ENCODE results near the gene FOSL2. TPM values are rescaled to one million over a fixed set of nuclear protein-coding genes. Genes with fewer than 3 reads are reported as not detected.

Gene FOSL2

DNA sequence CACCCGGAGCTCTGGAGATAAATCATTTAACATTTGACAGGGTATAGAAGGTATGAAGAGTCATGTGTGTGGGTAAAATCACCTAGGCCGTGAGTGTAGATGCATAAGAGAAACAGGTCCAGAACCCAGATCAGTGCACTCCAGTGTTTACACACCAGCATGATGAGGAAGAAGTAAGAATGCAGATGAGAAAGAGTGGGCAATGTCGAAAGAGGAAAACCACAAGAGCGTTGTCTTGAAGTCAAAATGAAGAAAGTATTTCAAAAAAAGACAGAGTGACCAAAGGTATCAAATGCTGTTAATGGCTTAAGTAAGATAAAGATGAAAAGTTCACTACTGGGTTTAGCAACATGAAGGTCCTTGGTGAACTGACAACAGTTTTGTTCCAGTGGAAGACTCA lies 71.2 kb downstream of the FOSL2 start:
- no peak overlapping the region for H3K56ac ChIP-seq (ENCODE audit: low read length)
- no peak overlapping the region for H3K27ac ChIP-seq (ENCODE audit: low read depth, low read length)
- H3K79me2 ChIP-seq (ENCODE audit: control insufficient read depth, insufficient read depth, low read length): no peaks in the 10 kb centered on the region
- H3K4me3 ChIP-seq (ENCODE audit: low read length): no peak overlapping the region
- H3K4ac ChIP-seq (ENCODE audit: low read depth, low read length): no peak overlapping the region
- no peak overlapping the region for H3K9ac ChIP-seq (ENCODE audit: low read length)
- no peak for DNase-seq
- H3K36me3 ChIP-seq (ENCODE audit: control insufficient read depth, insufficient read depth, low read length): no peaks in the 10 kb centered on the region
- H3K27me3 ChIP-seq (ENCODE audit: insufficient read depth, low read length, poor library complexity): no peaks in the 10 kb centered on the region
- no peaks in the 10 kb centered on the region for H3K79me1 ChIP-seq (ENCODE audit: low read length)
- no peak overlapping the region for H3K18ac ChIP-seq (ENCODE audit: low read length)
- no peak overlapping the region for H2AK5ac ChIP-seq (ENCODE audit: low read length)
- H3K4me1 ChIP-seq (ENCODE audit: control insufficient read depth, low read depth, low read length): no peaks in the 10 kb centered on the region
- no peak overlapping the region for H3K23ac ChIP-seq (ENCODE audit: low read length)
- no peak overlapping the region for H3K4me2 ChIP-seq (ENCODE audit: low read length)
- H4K8ac ChIP-seq (ENCODE audit: low read depth, low read length): no peak overlapping the region
- no peak overlapping the region for H2BK15ac ChIP-seq (replicated peaks; ENCODE audit: low read depth)
- H2BK5ac ChIP-seq (ENCODE audit: low read length): no peak overlapping the region
- H2BK120ac ChIP-seq (ENCODE audit: low read depth, low read length): no peak overlapping the region
- WGBS (ENCODE audit: extremely low coverage, insufficient coverage, low lambda C conversion rate): no CpG with 5 or more reads among the region's 4 CpGs
- no peak overlapping the region for H4K5ac ChIP-seq (ENCODE audit: low read length)

DNA sequence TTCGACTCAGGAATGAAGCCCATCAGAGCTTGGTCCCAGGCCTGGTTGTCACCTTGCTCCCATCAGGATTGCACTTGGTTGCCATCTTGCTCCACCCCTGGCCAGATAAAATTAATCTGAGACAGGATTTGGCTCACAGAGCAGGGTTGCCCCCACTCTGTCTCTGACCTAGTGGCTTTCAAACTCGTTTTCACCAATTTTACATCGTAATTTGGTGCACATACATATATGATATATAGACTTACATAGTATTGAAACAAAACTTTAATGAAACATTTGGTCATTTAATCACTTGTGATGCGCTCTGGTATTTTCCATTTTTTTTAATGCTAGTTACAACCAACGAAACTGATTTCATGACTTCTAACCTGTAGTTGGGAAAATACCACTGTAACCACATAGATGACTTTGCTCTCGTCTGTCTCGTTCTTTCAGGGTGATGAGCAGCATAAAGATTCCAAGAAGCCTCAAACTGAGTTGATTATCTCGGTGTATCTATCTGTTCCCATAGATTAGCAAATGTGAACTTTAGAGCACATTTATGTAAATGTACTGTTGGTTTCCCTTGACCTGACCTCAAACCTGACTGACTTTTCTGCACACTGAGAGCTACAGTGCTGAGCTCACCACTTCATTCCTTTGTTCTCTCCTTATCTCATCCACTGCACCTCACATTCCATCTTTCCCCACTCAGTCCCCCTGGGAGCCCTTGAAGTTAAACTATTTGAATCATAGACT lies 72.7 kb downstream of the FOSL2 start:
- Histone ChIP-seq H2BK120ac (ENCODE audit: low read depth, low read length) (no peak overlapping the region), H4K5ac (ENCODE audit: low read length) (no peak overlapping the region), H3K23ac (ENCODE audit: low read length) (no peak overlapping the region), H2AK5ac (ENCODE audit: low read length) (no peak overlapping the region), H3K4ac (ENCODE audit: low read depth, low read length) (no peak overlapping the region), H3K27ac (ENCODE audit: low read depth, low read length) (no peak overlapping the region), H3K4me3 (ENCODE audit: low read length) (no peak overlapping the region), H3K9ac (ENCODE audit: low read length) (no peak overlapping the region), H3K36me3 (ENCODE audit: control insufficient read depth, insufficient read depth, low read length) (no peaks in the 10 kb centered on the region), H3K18ac (ENCODE audit: low read length) (no peak overlapping the region), H3K79me2 (ENCODE audit: control insufficient read depth, insufficient read depth, low read length) (no peaks in the 10 kb centered on the region), H3K4me2 (ENCODE audit: low read length) (no peak overlapping the region), H2BK5ac (ENCODE audit: low read length) (no peak overlapping the region), H2BK15ac (replicated peaks; ENCODE audit: low read depth) (no peak overlapping the region), H4K8ac (ENCODE audit: low read depth, low read length) (no peak overlapping the region), H3K56ac (ENCODE audit: low read length) (no peak overlapping the region), H3K4me1 (ENCODE audit: control insufficient read depth, low read depth, low read length) (no peaks in the 10 kb centered on the region), H3K27me3 (ENCODE audit: insufficient read depth, low read length, poor library complexity) (no peaks in the 10 kb centered on the region), H3K79me1 (ENCODE audit: low read length) (no peaks in the 10 kb centered on the region)
- no peak for DNase-seq
- no CpG with 5 or more reads among the region's 8 CpGs for WGBS (ENCODE audit: extremely low coverage, insufficient coverage, low lambda C conversion rate)

Small RNAs within 50 kb of the gene (small RNA-seq; reads per million reads assigned to genes)
- gene AC104695.3 (ENCODE audit: insufficient read depth) (not detected), gene SNRPGP7 (ENCODE audit: insufficient read depth) (not detected)
